Measurements from ENCODE around the gene EEF1AKMT1. TPM values are rescaled to one million over a fixed set of nuclear protein-coding genes. Genes with fewer than 3 reads are reported as not detected.

Gene EEF1AKMT1
- total and polyA plus RNA-seq, 10 of the 15 experiments (the other 5 are each of a cell fraction or from before 2014, with no cell fraction given), result 7.9 to 44.5 (median 11.0) TPM

DNA sequence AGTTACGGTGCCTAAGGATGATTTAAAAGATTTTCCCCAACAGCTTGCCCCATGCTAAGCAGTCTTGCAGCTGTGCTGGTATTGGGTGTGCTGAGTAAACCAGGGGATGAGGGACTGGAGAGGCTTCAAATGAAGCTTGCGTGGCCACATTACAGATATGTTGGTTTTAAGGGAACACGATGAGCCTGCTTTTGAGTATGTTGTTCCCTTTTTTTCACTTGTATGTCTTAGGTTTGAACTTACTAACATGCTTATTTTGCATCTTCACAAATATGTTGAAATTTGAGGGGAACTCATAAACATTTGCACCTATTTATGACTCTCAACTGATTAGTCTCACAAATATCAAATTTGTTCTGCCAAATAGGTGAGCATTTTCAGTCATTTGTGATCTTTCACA lies 72.3 kb downstream of the EEF1AKMT1 start:
- RAD21 ChIA-PET (ENCODE audit: unreplicated experiment), result interaction anchor here (0.6 to 0.9 kb wide), 2 partner anchors 174 to 179 kb away, joined by 3 to 4 read pairs; no protein-coding TSS in a partner anchor
- Histone ChIP-seq H3K79me2 (ENCODE audit: control insufficient read depth, insufficient read depth, low read length) (no peaks in the 10 kb centered on the region), H3K4me2 (ENCODE audit: control insufficient read depth, insufficient read depth) (no peak overlapping the region), H3K27ac (ENCODE audit: control insufficient read depth, insufficient read depth) (no peak overlapping the region), H2AFZ (ENCODE audit: control insufficient read depth, low read depth, low read length) (no peak overlapping the region), H3K36me3 (ENCODE audit: control insufficient read depth in 2 of 2, insufficient read depth in 2 of 2, low read length in 1 of 2) (no peaks in the 10 kb centered on the region), H3K27me3 (replicated peaks in 1 of 2; ENCODE audit: control insufficient read depth in 2 of 2, insufficient read depth in 2 of 2, low read length in 1 of 2) (no peaks in the 10 kb centered on the region), H3K9me3 (replicated peaks; ENCODE audit: control insufficient read depth, insufficient read depth, low read length) (no peaks in the 10 kb centered on the region), H3K9ac (ENCODE audit: control insufficient read depth, insufficient read depth, low read length) (no peak overlapping the region), H4K20me1 (ENCODE audit: control insufficient read depth, insufficient read depth) (no peaks in the 10 kb centered on the region), H3K4me1 (ENCODE audit: control insufficient read depth, insufficient read depth, low read length) (peaks cover 6% of the 10 kb centered on the region), H3K4me3 (no peak overlapping the region)
- WGBS (ENCODE audit: insufficient coverage, insufficient replicate concordance, low lambda C conversion rate, missing lambda C conversion rate), result 97% methylated on average over 3 of the region's 3 CpGs
- no peak for ATAC-seq
- SMC1A ChIA-PET (ENCODE audit: uncharacterized antibody, unreplicated experiment), result interaction anchor here (1.7 kb wide), 1 partner anchor 14 kb away, joined by 4 read pairs; no protein-coding TSS in a partner anchor
- in situ Hi-C loops (cut with MboI), result no loop called here
- no peak for DNase-seq (ENCODE audit: low read depth, low spot score)
- CTCF ChIA-PET, result interaction anchor here (0.8 to 1.2 kb wide), 3 partner anchors 20 to 506 kb away, joined by 3 to 4 read pairs (median 3); no protein-coding TSS in a partner anchor
- no peak for FAIRE-seq
- POLR2A ChIA-PET, result no interaction called here
- TF ChIP-seq ZBTB4 (CRISPR knock-in tag; IDR thresholded peaks at IDR 0.05) (no peak), NFIC (IDR thresholded peaks at IDR 0.05; ENCODE audit: low read depth, low read length) (no peak), IKZF1 (conservative IDR thresholded peaks at IDR 0.05) (no peak), GABPA (IDR thresholded peaks at IDR 0.05; ENCODE audit: low read depth) (no peak)
- intact Hi-C loops (cut with micrococcal nuclease; ENCODE audit: unreplicated experiment), result loop anchor here (5.0 kb wide), 1 partner anchor 204 kb away; no protein-coding TSS in a partner anchor
- no TSS peak for BruUV-seq (replicated peaks)

All from GM12878 (cell line).